Skeletal muscle tissue (tissue), 1 donor: ENCODE data around the gene TBCD. TPM values are rescaled to one million over a fixed set of nuclear protein-coding genes. Genes with fewer than 3 reads are reported as not detected.

ENCODE experiments used
- total RNA-seq: library from RNA; depleted of rRNA; stranded (reverse); fragments of >200 nt; gene quantifications from one replicate; pipeline ENCODE4 v1.2.3, GENCODE V29; 2014

Gene TBCD
- total RNA-seq, 1 donor from 2014 or later, result 27.1 TPM

Other genes with a start within 250 kb of the TBCD start
- 27.7 TPM for gene FOXK2, start 232.3 kb upstream of the TBCD start, total RNA-seq
- gene WDR45B, start 103.6 kb upstream of the TBCD start, total RNA-seq, result 40.7 TPM
- 12.0 TPM for gene RAB40B, start 53.4 kb upstream of the TBCD start, total RNA-seq
- 14.1 TPM for gene FN3KRP, start 35.4 kb upstream of the TBCD start, total RNA-seq
- 4.7 TPM for gene FN3K, start 16.4 kb upstream of the TBCD start, total RNA-seq
- gene ZNF750, start 88.0 kb downstream of the TBCD start, total RNA-seq, result not detected